IPS-11a (cell line): ENCODE data around the gene NDOR1.

Experiments
- H3K4me3 ChIP-seq: one replicate; pipeline ENCODE4 v1.5.1; 2013; ENCODE audit warnings: low read depth, low read length, control low read depth

Gene NDOR1

GRCh38 chr9:137218212-137218753 lies 12.8 kb downstream of the NDOR1 start:
- no peak overlapping the region for H3K4me3 ChIP-seq

GRCh38 chr9:137218754-137219271 lies 13.3 kb downstream of the NDOR1 start:
- H3K4me3 ChIP-seq: no peak overlapping the region

GRCh38 chr9:137219757-137220316 lies 14.3 kb downstream of the NDOR1 start:
- no peak overlapping the region for H3K4me3 ChIP-seq

- no peak overlapping the region for H3K4me3 ChIP-seq
Observed at GRCh38 chr9:137220317-137221094, 15.0 kb downstream of the NDOR1 start.

DNA sequence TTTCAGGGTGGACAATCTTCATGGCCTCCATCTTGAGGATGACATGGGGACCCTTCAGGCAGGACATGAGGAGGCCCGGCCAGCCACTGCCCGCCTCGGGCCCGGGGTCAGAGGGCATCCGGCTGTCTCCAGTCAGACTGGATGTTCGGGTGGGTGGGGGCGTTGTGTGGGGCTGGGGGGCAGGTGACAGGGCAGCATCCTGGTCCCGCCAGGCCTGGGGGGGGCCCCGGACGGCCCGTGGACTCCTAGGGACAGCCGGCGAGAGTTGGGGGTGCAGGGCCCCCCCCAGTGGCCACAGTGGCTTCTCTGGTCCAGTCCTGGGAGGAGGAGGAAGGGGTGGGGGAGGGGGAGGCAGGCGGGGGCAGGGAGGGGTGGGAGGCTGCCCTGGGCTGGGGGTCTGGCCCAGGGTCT lies 15.6 kb downstream of the NDOR1 start:
- H3K4me3 ChIP-seq: no peak overlapping the region

GRCh38 chr9:137221506-137222111 lies 16.1 kb downstream of the NDOR1 start:
- peak overlapping the region; percentile 24 for H3K4me3 ChIP-seq

DNA sequence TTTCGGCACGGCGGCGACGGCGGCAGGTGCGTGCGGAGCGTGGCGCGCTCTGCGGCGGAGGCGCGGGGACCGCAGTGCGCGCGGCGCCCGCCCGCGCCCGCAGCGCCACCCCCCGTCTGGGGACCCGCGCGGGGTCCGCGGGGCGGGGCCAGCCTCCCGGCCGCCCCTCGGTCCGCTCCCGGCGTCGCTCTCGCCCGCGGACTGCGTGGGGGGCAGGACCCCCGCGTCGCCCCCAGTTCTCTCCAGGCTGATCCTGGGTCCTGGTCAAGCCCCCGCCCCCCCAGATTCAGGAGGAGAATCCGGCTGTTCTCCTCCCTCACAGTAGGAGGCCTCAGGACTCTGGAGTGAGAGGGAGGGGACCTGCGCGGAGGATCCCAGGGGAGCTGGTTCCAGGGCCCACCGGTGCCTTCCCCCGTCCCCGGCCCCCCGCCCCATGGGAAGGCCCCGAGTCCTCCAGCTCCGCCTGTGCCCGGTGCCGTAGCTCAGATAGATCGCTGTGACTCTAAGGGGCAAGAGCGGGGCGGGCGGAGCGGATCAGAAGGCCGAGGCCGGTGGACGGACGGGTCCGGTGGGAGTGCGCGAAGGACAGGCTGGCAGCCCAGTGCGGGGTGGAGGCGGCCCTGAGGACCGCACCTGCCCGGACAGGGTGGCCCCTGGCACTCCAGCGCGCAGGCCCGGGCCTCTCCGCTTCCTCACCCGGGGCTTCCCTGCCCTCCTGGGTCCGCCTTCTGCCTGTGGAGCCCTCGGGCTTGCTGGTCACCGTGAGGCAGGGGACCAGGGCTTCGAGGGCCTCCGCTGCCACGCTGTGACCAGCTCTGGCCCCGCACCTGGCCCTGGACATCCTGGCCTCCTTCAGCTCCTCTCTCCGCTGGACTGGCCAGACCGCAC lies 16.9 kb downstream of the NDOR1 start, which contains the start of gene RNF208:
Gene RNF208, minus strand, starts transcription at position 51 of the 888 bp plus-strand sequence. CDS start 1,028 bp downstream, outside the sequence.
- H3K4me3 ChIP-seq: peak within 1 kb of the TSS; percentile 24

GRCh38 chr9:137223078-137223970 lies 17.8 kb downstream of the NDOR1 start:
- H3K4me3 ChIP-seq: peak overlapping the region; percentile 81

GRCh38 chr9:137224830-137225694 lies 19.6 kb downstream of the NDOR1 start, which contains the start of gene CYSRT1:
TSS of gene CYSRT1 (plus strand) at chr9:137225174. CDS start at chr9:137225622, 448 bp downstream.
- H3K4me3 ChIP-seq: peak within 1 kb of the TSS; percentile 81

- H3K4me3 ChIP-seq: no peak overlapping the region
Observed at GRCh38 chr9:137225699-137226331, 20.3 kb downstream of the NDOR1 start.

DNA sequence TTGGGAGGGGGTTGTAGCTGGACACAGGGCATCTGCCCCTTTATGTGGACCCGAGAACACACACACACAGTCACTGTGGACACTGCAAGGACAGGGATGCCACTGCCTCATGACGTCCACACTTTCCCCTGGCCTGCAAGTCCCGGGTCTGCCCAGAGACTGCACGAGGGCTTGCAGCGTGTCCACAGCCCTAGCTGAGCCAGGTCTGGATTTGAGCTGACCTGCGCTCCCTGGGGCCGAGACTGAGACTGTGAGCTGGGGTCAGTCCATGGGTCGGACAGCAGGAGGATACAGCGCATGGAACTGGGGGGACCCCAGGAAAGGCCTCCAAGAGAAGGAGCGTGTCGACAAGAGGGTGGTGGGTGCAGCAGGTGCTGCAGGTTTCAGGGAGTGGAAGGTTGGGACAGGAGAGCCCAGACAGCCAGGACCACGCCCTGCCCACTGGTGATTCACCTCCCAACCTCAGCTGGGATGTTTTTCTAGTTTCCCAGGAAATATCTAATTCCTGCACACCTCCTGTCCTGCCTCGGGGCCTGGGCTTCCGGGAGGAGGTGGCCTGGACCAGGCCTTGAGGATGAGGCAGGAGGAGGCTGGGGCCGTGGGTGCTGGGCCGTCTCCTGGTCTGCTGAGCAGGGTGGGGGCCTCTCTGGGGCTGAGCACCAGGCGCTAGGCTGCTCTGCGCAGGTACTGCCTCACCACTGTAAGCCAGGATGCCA lies 21.0 kb downstream of the NDOR1 start:
- H3K4me3 ChIP-seq: no peak overlapping the region

- no peak within 1 kb of the TSS for H3K4me3 ChIP-seq
Observed at GRCh38 chr9:137227054-137227852, 21.8 kb downstream of the NDOR1 start, which contains the start of gene RNF224. TSS of gene RNF224 (plus strand) at chr9:137227502. CDS start at chr9:137228336, 834 bp downstream.

DNA sequence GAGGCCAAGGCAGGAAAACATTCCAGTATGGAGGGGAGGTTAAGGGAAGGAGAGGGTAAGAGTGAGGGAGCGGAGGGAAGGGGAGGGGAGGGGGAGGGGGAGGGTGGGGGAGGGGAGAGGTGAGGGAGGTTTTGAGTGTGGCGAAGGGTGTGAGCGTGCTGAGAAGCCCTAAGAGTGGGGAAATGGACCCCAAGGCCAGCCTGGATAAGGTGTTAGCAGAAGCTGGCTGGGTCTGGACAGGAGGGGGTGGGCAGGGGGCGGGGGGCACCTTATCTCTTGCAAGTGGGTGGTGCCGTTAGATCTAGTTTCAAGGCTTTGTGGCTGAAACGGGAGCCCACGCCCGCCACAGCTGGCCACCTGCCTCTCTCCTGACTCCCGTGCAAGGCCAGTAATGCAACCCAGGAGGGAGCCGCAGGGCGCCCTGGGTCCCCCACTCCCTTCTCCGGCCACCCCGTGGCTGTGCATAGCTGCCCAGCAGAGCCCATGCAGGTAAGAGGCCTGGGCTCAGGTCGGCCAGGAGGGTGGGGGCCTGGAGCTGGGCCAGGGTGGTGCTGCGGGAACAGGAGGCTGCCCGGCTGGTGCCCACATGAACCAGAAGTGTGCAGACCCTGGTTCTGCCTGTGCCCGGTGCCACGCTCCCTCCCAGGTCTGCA lies 22.5 kb downstream of the NDOR1 start:
- H3K4me3 ChIP-seq: no peak overlapping the region

DNA sequence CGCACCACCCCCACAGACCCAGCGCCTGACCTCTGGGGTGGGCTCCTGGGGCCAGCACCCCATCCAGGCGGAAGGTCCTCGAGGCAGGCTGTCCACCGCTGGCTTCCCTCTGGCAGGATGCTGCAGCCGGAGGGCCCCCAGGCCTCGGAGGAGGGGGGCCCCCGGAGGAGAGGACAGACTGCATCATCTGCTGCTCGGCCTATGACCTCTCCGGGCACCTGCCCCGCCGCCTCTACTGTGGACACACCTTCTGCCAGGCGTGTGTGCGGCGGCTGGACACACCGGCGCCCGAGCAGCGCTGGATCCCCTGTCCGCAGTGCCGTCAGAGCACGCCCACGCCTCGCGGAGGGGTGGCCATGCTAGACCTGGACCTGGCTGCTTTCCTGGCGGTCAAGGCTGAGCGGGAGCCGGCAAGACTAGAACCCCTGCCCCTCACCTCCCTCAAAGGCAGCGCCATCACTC lies 23.0 kb downstream of the NDOR1 start:
- no peak overlapping the region for H3K4me3 ChIP-seq

DNA sequence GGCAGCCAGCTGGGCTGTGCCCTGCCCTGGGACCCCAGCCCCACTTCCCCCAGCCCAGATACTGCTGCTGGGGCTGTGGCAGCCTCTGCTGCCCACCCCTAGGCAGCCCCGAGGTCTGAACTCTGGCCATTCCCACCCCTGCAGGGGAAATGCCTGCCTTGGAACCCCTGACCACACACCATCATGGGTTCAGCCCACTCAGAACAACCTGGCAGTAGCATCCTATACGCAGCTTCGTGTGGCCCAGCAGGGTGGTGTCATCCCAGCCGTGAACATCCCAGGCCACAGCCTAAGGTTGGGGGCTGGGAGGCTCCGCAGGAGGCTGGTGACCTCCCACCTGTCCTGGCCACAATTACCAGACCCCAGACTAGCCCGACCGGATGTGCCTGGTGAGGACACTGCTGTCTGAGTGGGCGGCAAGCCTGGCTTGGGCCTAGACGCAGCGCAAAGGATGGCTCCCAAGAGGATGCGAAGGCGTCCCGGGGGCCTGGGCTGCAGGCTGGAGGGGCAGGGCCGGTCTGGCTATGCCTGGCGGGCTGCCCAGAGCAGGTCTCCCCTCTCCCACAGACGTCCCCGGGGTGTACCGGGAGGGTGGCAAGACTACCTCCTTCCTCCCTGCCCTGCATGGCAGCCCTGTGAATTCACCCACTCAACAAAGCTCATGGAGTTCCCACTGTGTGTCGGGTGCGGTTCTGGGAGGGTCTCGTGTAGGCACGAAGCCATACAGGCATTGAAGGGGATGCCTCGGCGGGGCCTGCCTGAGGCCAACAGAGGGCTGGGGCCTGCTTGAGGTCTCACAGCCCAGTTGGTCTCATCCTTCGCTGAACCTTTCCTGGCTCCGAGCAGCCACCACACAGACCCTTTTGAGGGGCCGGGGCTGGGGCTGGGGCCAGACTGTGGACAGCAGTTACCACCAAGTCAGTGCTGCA lies 23.7 kb downstream of the NDOR1 start:
- H3K4me3 ChIP-seq: no peak overlapping the region
